Stomach (tissue), 9 donors: Measurements from ENCODE around the gene TBCEL. TPM values are rescaled to one million over a fixed set of nuclear protein-coding genes. Genes with fewer than 3 reads are reported as not detected.

Source experiments
- DNase-seq, 2 donors: peaks; one replicate each; pipeline versions ENCODE4 v3.0.0 to v3.0.0-alpha.2; 2013 to 2019
- H3K27ac ChIP-seq, 5 donors: fragments of 200-600 bp in 4 of 5; sonication (generic) in 4 of 5; one replicate each; pipeline ENCODE4 v1.5.1; 2013 to 2019; ENCODE audit warnings: mild to moderate bottlenecking in 1 of 5, moderate library complexity in 1 of 5
- H3K27me3 ChIP-seq, 3 donors: fragments of 200-600 bp; sonication (generic); one replicate each; pipeline ENCODE4 v1.5.1; 2017 to 2019; ENCODE audit warnings: mixed run types in 1 of 3
- H3K36me3 ChIP-seq, 4 donors: fragments of 200-600 bp; sonication (generic); 1 replicate in 3 of 4; 2 replicates in 1 of 4; pipeline ENCODE4 v1.5.1; 2016 to 2019
- H3K4me1 ChIP-seq, 4 donors: fragments of 200-600 bp; sonication (generic); one replicate each; pipeline ENCODE4 v1.5.1; 2016 to 2019
- H3K4me3 ChIP-seq, 4 donors: fragments of 200-600 bp; sonication (generic) in 3 of 4; one replicate each; pipeline ENCODE4 v1.5.1; 2016 to 2019; ENCODE audit warnings: mild to moderate bottlenecking in 1 of 4
- H3K9me3 ChIP-seq, 4 donors: fragments of 200-600 bp; sonication (generic); one replicate each; pipeline ENCODE4 v1.5.1; 2016 to 2019
- EP300 ChIP-seq: sonication (generic); formaldehyde crosslinking; IDR thresholded peaks from one replicate; pipeline ENCODE4 v1.6.1; 2017; ENCODE audit warnings: antibody characterized with exemption
- POLR2A ChIP-seq, 4 donors: fragments of 450-650 bp; IDR thresholded peaks; one replicate each; pipeline ENCODE4 v1.6.1; 2016; ENCODE audit warnings: antibody characterized with exemption in 4 of 4, control low read depth in 2 of 4, mild to moderate bottlenecking in 1 of 4, moderate library complexity in 1 of 4
- POLR2AphosphoS5 ChIP-seq, 3 donors: sonication (generic); formaldehyde crosslinking; IDR thresholded peaks; one replicate each; pipeline ENCODE4 v1.6.1; 2016; ENCODE audit warnings: antibody characterized with exemption in 3 of 3
- WGBS, 5 donors: extraction: QIAGEN DNeasy Blood & Tissue Kit in 3 of 5; methylation state at CpG; one replicate each; pipeline versions ENCODE4 v1.1.5 to v1.1.7; 2013 to 2018; 5-methylcytosine and 5-hydroxymethylcytosine counted together
- intact Hi-C: fragments of 100-400 bp; cut with DNase I; formaldehyde crosslinking; loops from one replicate; pipeline ENCODE4 v1.15.1; 2023; ENCODE audit warnings: low total_unique reads
- polyA plus RNA-seq, 3 donors: library from polyadenylated mRNA; stranded (reverse); fragments of 200-250 nt; gene quantifications; one replicate each; pipeline ENCODE4 v1.2.3, GENCODE V29; 2013
- total RNA-seq, 5 donors: library from RNA; depleted of rRNA; stranded (reverse); fragments of >200 nt; gene quantifications; one replicate each; pipeline versions ENCODE4 v1.1.0 to v1.2.3, GENCODE V29; 2014 to 2016
- TF ChIP-seq, protein P1 (sequence below), 7 experiments: fragments of 450-650 bp in 4 of 7; fragments of 200-600 bp in 3 of 7; sonication (generic) in 3 of 7; IDR thresholded peaks; one replicate each; pipeline ENCODE4 v1.5.1; 2016 to 2019; ENCODE audit warnings: antibody characterized with exemption in 7 of 7, control low read depth in 2 of 7, mild to moderate bottlenecking in 1 of 7
- donor health status: healthy with polysubstance abuse.
- donor health status: Bipolar disorder and iron deficiency.
- donor health status: healthy.

Gene TBCEL
- total and polyA plus RNA-seq, 8 donors: 3.2 to 55.1 (median 8.1) TPM

DNA sequence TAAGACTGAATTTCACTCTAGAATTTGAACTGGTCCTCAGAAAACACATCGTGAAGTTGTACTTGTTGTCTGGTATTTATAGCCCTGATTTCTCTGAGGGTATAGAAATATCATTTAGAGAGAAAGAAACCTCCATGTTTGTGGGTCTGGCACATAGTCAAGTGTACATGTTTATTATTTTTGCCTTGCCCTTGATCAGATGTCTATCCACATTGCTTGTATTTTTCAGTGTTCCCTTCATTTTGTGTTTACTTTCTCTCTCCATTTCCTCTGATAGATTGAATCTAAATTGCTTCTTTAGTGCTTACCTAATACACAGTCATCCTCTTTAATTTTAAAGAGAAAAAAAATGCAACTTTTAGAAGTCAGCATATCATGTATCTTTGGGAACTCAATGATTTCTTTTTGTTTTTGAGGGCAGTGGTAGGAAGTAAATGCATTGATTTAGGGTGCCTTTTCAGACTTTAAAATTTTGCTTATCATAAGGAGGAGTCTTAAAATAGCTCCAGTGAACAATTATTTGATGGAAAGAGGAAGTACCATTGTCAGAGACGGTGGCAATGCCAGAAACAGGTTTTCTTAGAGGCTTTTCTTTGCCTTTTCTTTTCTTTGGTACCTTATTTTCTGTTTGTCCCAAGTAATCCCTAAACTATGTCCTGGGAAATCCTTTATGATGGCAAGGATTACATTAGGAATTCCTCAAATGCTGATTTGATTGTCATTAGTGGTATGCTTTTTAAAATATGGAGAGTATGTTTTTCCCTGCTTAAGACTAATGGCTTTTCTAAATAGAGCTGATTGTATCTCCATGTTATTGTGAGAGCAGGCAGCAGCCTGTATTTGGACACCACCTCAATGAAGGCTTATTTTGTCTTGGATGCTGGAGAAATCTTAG lies 47.3 kb downstream of the TBCEL start:
- H3K4me3 ChIP-seq: no peak overlapping the region
- intact Hi-C loops: no loop called here
- DNase-seq: no peak
- H3K27me3 ChIP-seq: no peaks in the 10 kb centered on the region
- peaks cover 8 to 18% (median 12%) of the 10 kb centered on the region in 4 donors for H3K4me1 ChIP-seq
- no peak for TF ChIP-seq EP300
- TF ChIP-seq POLR2A (IDR thresholded peaks at IDR 0.05): no peak
- TF ChIP-seq, protein P1, sequence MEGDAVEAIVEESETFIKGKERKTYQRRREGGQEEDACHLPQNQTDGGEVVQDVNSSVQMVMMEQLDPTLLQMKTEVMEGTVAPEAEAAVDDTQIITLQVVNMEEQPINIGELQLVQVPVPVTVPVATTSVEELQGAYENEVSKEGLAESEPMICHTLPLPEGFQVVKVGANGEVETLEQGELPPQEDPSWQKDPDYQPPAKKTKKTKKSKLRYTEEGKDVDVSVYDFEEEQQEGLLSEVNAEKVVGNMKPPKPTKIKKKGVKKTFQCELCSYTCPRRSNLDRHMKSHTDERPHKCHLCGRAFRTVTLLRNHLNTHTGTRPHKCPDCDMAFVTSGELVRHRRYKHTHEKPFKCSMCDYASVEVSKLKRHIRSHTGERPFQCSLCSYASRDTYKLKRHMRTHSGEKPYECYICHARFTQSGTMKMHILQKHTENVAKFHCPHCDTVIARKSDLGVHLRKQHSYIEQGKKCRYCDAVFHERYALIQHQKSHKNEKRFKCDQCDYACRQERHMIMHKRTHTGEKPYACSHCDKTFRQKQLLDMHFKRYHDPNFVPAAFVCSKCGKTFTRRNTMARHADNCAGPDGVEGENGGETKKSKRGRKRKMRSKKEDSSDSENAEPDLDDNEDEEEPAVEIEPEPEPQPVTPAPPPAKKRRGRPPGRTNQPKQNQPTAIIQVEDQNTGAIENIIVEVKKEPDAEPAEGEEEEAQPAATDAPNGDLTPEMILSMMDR (IDR thresholded peaks at IDR 0.05): no peak
- no peaks in the 10 kb centered on the region for H3K9me3 ChIP-seq
- peak overlapping the region in 1 of 5 donors; percentile 17 for H3K27ac ChIP-seq
- 50 to 57% (median 53%) methylated on average over 2 of the region's 2 CpGs for WGBS, 5 donors
- H3K36me3 ChIP-seq: peaks cover 0 to 40% (median 22%) of the 10 kb centered on the region in 4 donors

DNA sequence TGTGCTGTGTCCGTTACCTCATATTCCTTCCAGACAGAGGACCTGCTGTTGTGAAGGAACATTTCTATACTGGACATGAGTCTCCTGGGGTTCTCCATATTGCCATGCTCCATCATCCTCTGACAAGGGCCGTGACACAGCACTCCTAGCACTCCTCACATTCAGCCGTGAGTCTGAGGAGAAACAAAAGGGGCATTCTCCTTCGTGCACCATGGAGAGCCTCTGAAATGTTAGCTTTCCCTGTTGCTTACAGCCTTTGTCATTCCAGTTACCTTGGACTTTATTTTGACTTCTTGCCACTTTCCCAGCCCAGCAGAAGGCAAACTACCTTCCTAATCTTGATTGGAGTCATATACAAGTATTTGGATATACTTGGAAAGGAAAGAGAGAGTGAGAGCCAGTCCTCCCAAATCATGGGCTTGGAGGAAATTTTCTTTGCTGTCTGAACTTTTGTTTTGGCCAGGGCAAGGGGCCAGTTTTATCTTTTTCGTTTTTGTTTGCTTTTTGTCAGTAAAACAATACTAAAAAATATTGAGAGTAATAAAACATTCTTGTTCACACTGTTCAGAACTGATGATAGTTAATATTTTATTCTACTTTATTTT lies 48.0 kb downstream of the TBCEL start:
- intact Hi-C loops: no loop called here

DNA sequence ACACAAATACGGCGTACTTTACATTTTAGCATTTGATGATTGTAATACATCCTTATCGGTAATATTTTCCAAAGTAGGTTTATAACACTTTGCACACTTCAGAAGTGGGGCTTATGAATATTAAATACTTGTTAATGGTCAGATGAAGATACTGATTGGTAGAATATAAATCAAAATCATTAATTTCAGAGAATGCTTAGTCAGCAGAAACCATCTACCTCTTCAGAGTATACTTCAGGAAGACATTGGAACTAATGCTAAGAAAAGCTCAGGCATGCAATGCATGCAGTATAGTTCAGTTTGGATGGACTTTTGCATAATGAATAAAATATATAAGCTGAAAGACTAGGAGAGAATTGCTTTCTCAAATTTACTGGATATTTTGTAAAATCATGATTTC lies 57.4 kb downstream of the TBCEL start:
- WGBS, 5 donors: 94 to 99% (median 98%) methylated on average over 3 of the region's 3 CpGs
- intact Hi-C loops: no loop called here
- H3K4me3 ChIP-seq: no peak overlapping the region

More for the DNA sequence above, 48.0 kb downstream of the TBCEL start:
- H3K27ac ChIP-seq: peak overlapping the region in 1 of 5 donors; percentile 17
- no peak overlapping the region for H3K4me3 ChIP-seq
- no peaks in the 10 kb centered on the region for H3K27me3 ChIP-seq
- TF ChIP-seq EP300: no peak
- no peak for TF ChIP-seq POLR2AphosphoS5 (IDR thresholded peaks at IDR 0.05)
- peak in 1 of 2 donors; percentile 8 for DNase-seq
- H3K4me1 ChIP-seq: peaks cover 8 to 18% (median 12%) of the 10 kb centered on the region in 4 donors
- H3K9me3 ChIP-seq: no peaks in the 10 kb centered on the region
- H3K36me3 ChIP-seq: peaks cover 0 to 40% (median 19%) of the 10 kb centered on the region in 4 donors
- WGBS, 5 donors: 31 to 46% (median 34%) methylated on average over 5 of the region's 5 CpGs

DNA sequence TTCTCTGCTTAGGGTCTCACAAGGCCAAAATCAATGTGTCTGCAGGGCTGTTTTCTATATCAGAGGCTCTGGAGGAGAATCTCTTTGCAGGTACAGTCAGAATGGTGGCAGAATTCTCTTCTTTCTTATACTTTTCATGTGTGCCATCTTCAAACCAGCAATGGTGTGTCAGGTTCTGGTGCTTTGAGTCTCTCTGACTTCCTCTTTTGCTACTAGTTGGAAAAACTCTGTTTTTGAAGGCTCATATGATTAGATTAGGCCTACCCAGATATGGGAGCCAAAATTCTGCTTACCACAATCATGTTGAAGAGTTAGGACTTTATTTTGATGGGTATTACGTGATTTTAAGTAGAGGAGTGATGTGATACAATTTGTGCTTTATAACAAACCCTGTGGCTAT lies 58.3 kb downstream of the TBCEL start:
- Histone ChIP-seq H3K9me3 (no peaks in the 10 kb centered on the region), H3K4me1 (no peaks in the 10 kb centered on the region), H3K4me3 (no peak overlapping the region), H3K27ac (no peak overlapping the region), H3K27me3 (no peaks in the 10 kb centered on the region), H3K36me3 (peaks cover 0 to 32% (median 25%) of the 10 kb centered on the region in 4 donors)
- no peak for TF ChIP-seq EP300
- WGBS, 5 donors: 69 to 90% (median 86%) methylated on average over 1 of the region's 1 CpG
- DNase-seq: no peak
- intact Hi-C loops: no loop called here

More for the DNA sequence above, 57.4 kb downstream of the TBCEL start:
- DNase-seq: no peak
- no peaks in the 10 kb centered on the region for H3K9me3 ChIP-seq
- peaks cover 0 to 24% (median 17%) of the 10 kb centered on the region in 4 donors for H3K36me3 ChIP-seq
- H3K27ac ChIP-seq: no peak overlapping the region
- H3K27me3 ChIP-seq: no peaks in the 10 kb centered on the region
- TF ChIP-seq, protein P1 (IDR thresholded peaks at IDR 0.05): no peak
- TF ChIP-seq EP300 (no peak), POLR2A (IDR thresholded peaks at IDR 0.05) (no peak), POLR2AphosphoS5 (IDR thresholded peaks at IDR 0.05) (no peak)
- H3K4me1 ChIP-seq: no peaks in the 10 kb centered on the region

DNA sequence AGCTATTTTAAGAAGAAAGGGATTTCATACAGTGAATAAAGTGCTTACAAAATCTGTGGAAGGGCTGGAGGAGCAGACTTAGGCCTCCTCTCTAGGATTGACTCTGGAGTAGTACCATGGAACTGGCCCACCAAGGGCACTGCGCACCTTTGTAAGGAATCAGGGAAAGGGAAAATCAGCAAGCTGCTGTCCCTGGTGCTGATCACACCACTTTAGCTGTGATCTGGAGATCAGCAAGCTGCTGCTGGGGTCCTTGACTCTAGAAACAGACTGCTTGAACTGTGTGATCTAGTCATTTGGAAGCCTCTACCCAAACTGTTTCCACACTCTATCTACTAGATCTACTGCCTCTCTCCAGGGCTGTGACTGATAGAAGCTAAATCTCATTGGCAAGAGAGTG lies 58.8 kb downstream of the TBCEL start:
- H3K9me3 ChIP-seq: no peaks in the 10 kb centered on the region
- intact Hi-C loops: no loop called here
- H3K4me3 ChIP-seq: no peak overlapping the region
- WGBS, 5 donors: 85 to 100% (median 94%) methylated on average over 1 of the region's 1 CpG; no CpG with 5 or more reads in 1 of the 5 donors
- H3K27ac ChIP-seq: no peak overlapping the region
- peak in 1 of 2 donors; percentile 55 for DNase-seq
- peaks cover 0 to 37% (median 30%) of the 10 kb centered on the region in 4 donors for H3K36me3 ChIP-seq
- no peak for TF ChIP-seq POLR2A (IDR thresholded peaks at IDR 0.05)
- TF ChIP-seq, protein P1 (IDR thresholded peaks at IDR 0.05): no peak
- no peak for TF ChIP-seq POLR2AphosphoS5 (IDR thresholded peaks at IDR 0.05)
- TF ChIP-seq EP300: no peak
- no peaks in the 10 kb centered on the region for H3K4me1 ChIP-seq
- H3K27me3 ChIP-seq: no peaks in the 10 kb centered on the region
